ENCODE results near the gene TRPM2.
A peak's percentile ranks its signal among the peaks of the same experiment; 100 is the strongest.
"Not testable (repeated sequence)": the region's sequence is repeated elsewhere in the genome, so short reads cannot be mapped to it uniquely, and the experiment has no call there.

TRPM2 gene

GRCh38 chr21:44390886-44391285, 37.5 kb downstream of the TRPM2 start:
- ATAC-seq (replicated peaks): no peak
- Mint-ChIP-seq H3K36me3 (no peaks in the 10 kb centered on the region), H3K4me1 (peaks cover 3 to 11% of the 10 kb centered on the region in 2 donors), H3K9me3 (peaks cover 0 to 2% of the 10 kb centered on the region in 2 donors), H3K27me3 (no peaks in the 10 kb centered on the region), H3K4me3 (no peak overlapping the region), H3K27ac (no peak overlapping the region)
- DNase-seq: no peak

GRCh38 chr21:44391345-44392091, 38.1 kb downstream of the TRPM2 start:
- peaks cover 3 to 11% of the 10 kb centered on the region in 2 donors for H3K4me1 Mint-ChIP-seq
- H3K27ac Mint-ChIP-seq: no peak overlapping the region
- DNase-seq: no peak
- H3K9me3 Mint-ChIP-seq: peaks cover 0 to 2% of the 10 kb centered on the region in 2 donors
- H3K36me3 Mint-ChIP-seq: no peaks in the 10 kb centered on the region
- ATAC-seq (replicated peaks): peak; percentile 42 to 60
- H3K4me3 Mint-ChIP-seq: no peak overlapping the region
- no peaks in the 10 kb centered on the region for H3K27me3 Mint-ChIP-seq

GRCh38 chr21:44392185-44392584, 38.8 kb downstream of the TRPM2 start:
- H3K4me3 Mint-ChIP-seq: no peak overlapping the region
- ATAC-seq (replicated peaks): no peak
- no peaks in the 10 kb centered on the region for H3K9me3 Mint-ChIP-seq
- peaks cover 3 to 11% of the 10 kb centered on the region in 2 donors for H3K4me1 Mint-ChIP-seq
- no peaks in the 10 kb centered on the region for H3K36me3 Mint-ChIP-seq
- DNase-seq: no peak
- H3K27ac Mint-ChIP-seq: no peak overlapping the region
- H3K27me3 Mint-ChIP-seq: no peaks in the 10 kb centered on the region

- Mint-ChIP-seq H3K4me1 (peaks cover 3 to 11% of the 10 kb centered on the region in 2 donors), H3K9me3 (no peaks in the 10 kb centered on the region), H3K27me3 (no peaks in the 10 kb centered on the region), H3K36me3 (no peaks in the 10 kb centered on the region), H3K27ac (no peak overlapping the region), H3K4me3 (no peak overlapping the region)
- DNase-seq (no peak), ATAC-seq (replicated peaks) (no peak)
Measured at GRCh38 chr21:44392916-44393315, 39.5 kb downstream of the TRPM2 start.

GRCh38 chr21:44394733-44395132, 41.3 kb downstream of the TRPM2 start:
- Mint-ChIP-seq H3K27ac (no peak overlapping the region), H3K9me3 (no peaks in the 10 kb centered on the region), H3K4me3 (no peak overlapping the region), H3K4me1 (peaks cover 3 to 11% of the 10 kb centered on the region in 2 donors), H3K27me3 (no peaks in the 10 kb centered on the region), H3K36me3 (no peaks in the 10 kb centered on the region)
- ATAC-seq (replicated peaks): no peak
- DNase-seq: no peak

- Mint-ChIP-seq H3K27ac (no peak overlapping the region), H3K36me3 (no peaks in the 10 kb centered on the region), H3K9me3 (no peaks in the 10 kb centered on the region), H3K4me3 (no peak overlapping the region), H3K27me3 (no peaks in the 10 kb centered on the region), H3K4me1 (peaks cover 3 to 11% of the 10 kb centered on the region in 2 donors)
- DNase-seq (no peak), ATAC-seq (replicated peaks) (no peak)
Measured at GRCh38 chr21:44395260-44395659, 41.8 kb downstream of the TRPM2 start.

- H3K4me1 Mint-ChIP-seq; H3K4me3 Mint-ChIP-seq; H3K27me3 Mint-ChIP-seq; H3K9me3 Mint-ChIP-seq; DNase-seq; H3K27ac Mint-ChIP-seq; H3K36me3 Mint-ChIP-seq; ATAC-seq (replicated peaks): not testable (repeated sequence)
Measured at GRCh38 chr21:44396803-44397202, 43.4 kb downstream of the TRPM2 start.

- no peak for DNase-seq
- Mint-ChIP-seq H3K27ac (no peak overlapping the region), H3K36me3 (no peaks in the 10 kb centered on the region), H3K4me3 (no peak overlapping the region), H3K27me3 (no peaks in the 10 kb centered on the region), H3K9me3 (no peaks in the 10 kb centered on the region), H3K4me1 (no peaks in the 10 kb centered on the region)
- no peak for ATAC-seq (replicated peaks)
Measured at GRCh38 chr21:44397431-44398031, 44.1 kb downstream of the TRPM2 start.

- Mint-ChIP-seq H3K4me1 (no peaks in the 10 kb centered on the region), H3K4me3 (no peak overlapping the region), H3K36me3 (no peaks in the 10 kb centered on the region), H3K27me3 (no peaks in the 10 kb centered on the region), H3K9me3 (no peaks in the 10 kb centered on the region), H3K27ac (no peak overlapping the region)
- DNase-seq: no peak
- ATAC-seq (replicated peaks): no peak
Measured at GRCh38 chr21:44398499-44398898, 45.1 kb downstream of the TRPM2 start.

GRCh38 chr21:44399151-44399954, 45.9 kb downstream of the TRPM2 start:
- no peaks in the 10 kb centered on the region for H3K9me3 Mint-ChIP-seq
- no peaks in the 10 kb centered on the region for H3K36me3 Mint-ChIP-seq
- DNase-seq (no peak), ATAC-seq (replicated peaks) (no peak)
- H3K4me1 Mint-ChIP-seq: no peaks in the 10 kb centered on the region
- no peak overlapping the region for H3K4me3 Mint-ChIP-seq
- no peak overlapping the region for H3K27ac Mint-ChIP-seq
- H3K27me3 Mint-ChIP-seq: no peaks in the 10 kb centered on the region

- Mint-ChIP-seq H3K4me1 (no peaks in the 10 kb centered on the region), H3K27ac (no peak overlapping the region), H3K4me3 (no peak overlapping the region), H3K9me3 (no peaks in the 10 kb centered on the region), H3K27me3 (no peaks in the 10 kb centered on the region), H3K36me3 (no peaks in the 10 kb centered on the region)
- no peak for DNase-seq
- no peak for ATAC-seq (replicated peaks)
Measured at GRCh38 chr21:44399955-44400790, 46.8 kb downstream of the TRPM2 start.

GRCh38 chr21:44400791-44401385, 47.5 kb downstream of the TRPM2 start:
- DNase-seq (no peak), ATAC-seq (replicated peaks) (no peak)
- no peaks in the 10 kb centered on the region for H3K4me1 Mint-ChIP-seq
- H3K27me3 Mint-ChIP-seq: no peaks in the 10 kb centered on the region
- H3K9me3 Mint-ChIP-seq: no peaks in the 10 kb centered on the region
- no peaks in the 10 kb centered on the region for H3K36me3 Mint-ChIP-seq
- no peak overlapping the region for H3K27ac Mint-ChIP-seq
- H3K4me3 Mint-ChIP-seq: no peak overlapping the region

GRCh38 chr21:44401386-44402160, 48.2 kb downstream of the TRPM2 start:
- Mint-ChIP-seq H3K27ac (no peak overlapping the region), H3K36me3 (no peaks in the 10 kb centered on the region), H3K4me3 (no peak overlapping the region), H3K27me3 (no peaks in the 10 kb centered on the region), H3K4me1 (no peaks in the 10 kb centered on the region), H3K9me3 (no peaks in the 10 kb centered on the region)
- DNase-seq (no peak), ATAC-seq (replicated peaks) (no peak)

Data from stimulated activated naive B cell treated with anti-CD40 and anti-IgM and Interleukin-4, amounts not matched to agents 10 μg/mL and 1 μg/mL and 100 μg/mL, for 72 hours (primary cell).